Neural progenitor cell (in vitro differentiated cells): ENCODE data around the gene RCSD1. TPM values are rescaled to one million over a fixed set of nuclear protein-coding genes. Genes with fewer than 3 reads are reported as not detected.

Experiments
- DNase-seq: peaks from one replicate; pipeline ENCODE4 v3.0.0-alpha.2; 2016; ENCODE audit warnings: low spot score
- H2AFZ ChIP-seq: fragments of 200-600 bp; sonication (generic); replicated peaks from 2 replicates; pipeline ENCODE4 v1.6.1; 2016; ENCODE audit warnings: antibody characterized with exemption
- H3F3A ChIP-seq: fragments of 200-600 bp; sonication (generic); 2 replicates; pipeline ENCODE4 v1.6.1; 2016; ENCODE audit warnings: antibody characterized with exemption, low read depth
- H3K27ac ChIP-seq: fragments of 200-600 bp; sonication (generic); 2 replicates; pipeline ENCODE4 v1.5.1; 2016; ENCODE audit warnings: mild to moderate bottlenecking
- H3K27me3 ChIP-seq: fragments of 200-600 bp; sonication (generic); 2 replicates; pipeline ENCODE4 v1.6.1; 2016; ENCODE audit warnings: mild to moderate bottlenecking, moderate library complexity
- H3K36me3 ChIP-seq: fragments of 200-600 bp; sonication (generic); 2 replicates; pipeline ENCODE4 v1.5.1; 2016
- H3K4me1 ChIP-seq: fragments of 200-600 bp; sonication (generic); 2 replicates; pipeline ENCODE4 v1.6.1; 2016; ENCODE audit warnings: mixed run types
- H3K4me2 ChIP-seq: fragments of 200-600 bp; sonication (generic); 2 replicates; pipeline ENCODE4 v1.6.1; 2016
- H3K4me3 ChIP-seq: fragments of 200-600 bp; sonication (generic); 2 replicates; pipeline ENCODE4 v1.5.1; 2016
- H3K79me2 ChIP-seq: fragments of 200-600 bp; sonication (generic); 2 replicates; pipeline ENCODE4 v1.6.1; 2016; ENCODE audit warnings: low read depth
- H3K9ac ChIP-seq: fragments of 200-600 bp; sonication (generic); 2 replicates; pipeline ENCODE4 v1.6.1; 2016
- H3K9me3 ChIP-seq: fragments of 200-600 bp; sonication (generic); 2 replicates; pipeline ENCODE4 v1.5.1; 2016; ENCODE audit warnings: low read depth
- H4K20me1 ChIP-seq: fragments of 200-600 bp; sonication (generic); 2 replicates; pipeline ENCODE4 v1.6.1; 2016; ENCODE audit warnings: low read depth
- H3K27ac Mint-ChIP-seq: 3 replicates; pipeline ENCODE4 v1.8.0; 2021; ENCODE audit warnings: mixed read lengths
- H3K27me3 Mint-ChIP-seq: 2 replicates; pipeline ENCODE4 v1.8.0; 2022; ENCODE audit warnings: low read depth, mild to moderate bottlenecking, inconsistent platforms, moderate library complexity, mixed read lengths; ENCODE audit not compliant: insufficient read depth
- H3K36me3 Mint-ChIP-seq: 3 replicates; pipeline ENCODE4 v1.8.0; 2021; ENCODE audit warnings: mixed read lengths
- H3K4me1 Mint-ChIP-seq: 3 replicates; pipeline ENCODE4 v1.8.0; 2021; ENCODE audit warnings: mixed read lengths
- H3K4me3 Mint-ChIP-seq: 3 replicates; pipeline ENCODE4 v1.8.0; 2021; ENCODE audit warnings: mild to moderate bottlenecking, moderate library complexity, mixed read lengths
- H3K9me3 Mint-ChIP-seq: 3 replicates; pipeline ENCODE4 v1.8.0; 2020; ENCODE audit warnings: mixed read lengths
- CTCF ChIP-seq: fragments of 200-600 bp; sonication (generic); IDR thresholded peaks from 2 replicates; pipeline ENCODE4 v1.5.1; 2017; ENCODE audit warnings: antibody characterized with exemption, mild to moderate bottlenecking
- EZH2 ChIP-seq: fragments of 200-600 bp; sonication (generic); IDR thresholded peaks from 2 replicates; pipeline ENCODE4 v1.6.1; 2017; ENCODE audit warnings: antibody characterized with exemption, mild to moderate bottlenecking, moderate library complexity
- EZH2phosphoT487 ChIP-seq: fragments of 200-600 bp; sonication (generic); IDR thresholded peaks from 2 replicates; pipeline ENCODE4 v1.6.1; 2017; ENCODE audit warnings: antibody characterized with exemption
- total RNA-seq: library from RNA; depleted of rRNA; stranded (reverse); fragments of >200 nt; gene quantifications from 2 replicates; pipeline ENCODE4 v1.2.3, GENCODE V29; 2015; ENCODE audit warnings: low replicate concordance

Gene RCSD1
- total RNA-seq, 1 donor from 2014 or later, result 0.06 TPM

GRCh38 chr1:167750641-167751040 is 120.6 kb downstream of the RCSD1 start:
- Histone ChIP-seq H3K4me3 (no peak overlapping the region), H2AFZ (no peak overlapping the region), H3K4me1 (peaks cover 6% of the 10 kb centered on the region), H3F3A (peaks cover 3% of the 10 kb centered on the region), H3K27me3 (no peaks in the 10 kb centered on the region), H3K9me3 (no peaks in the 10 kb centered on the region), H3K79me2 (peaks cover 98% of the 10 kb centered on the region), H3K36me3 (no peaks in the 10 kb centered on the region), H4K20me1 (peaks cover 87% of the 10 kb centered on the region), H3K4me2 (no peak overlapping the region), H3K27ac (no peak overlapping the region), H3K9ac (no peak overlapping the region)
- Mint-ChIP-seq H3K36me3 (no peaks in the 10 kb centered on the region), H3K27ac (no peak overlapping the region), H3K9me3 (no peaks in the 10 kb centered on the region), H3K4me3 (no peak overlapping the region), H3K27me3 (no peaks in the 10 kb centered on the region), H3K4me1 (peaks cover under 1% of the 10 kb centered on the region)
- DNase-seq, result no peak
- TF ChIP-seq EZH2, result no peak
- TF ChIP-seq CTCF, result no peak
- no peak for TF ChIP-seq EZH2phosphoT487

- peaks cover 6% of the 10 kb centered on the region for H3K4me1 ChIP-seq
- no peak overlapping the region for H3K4me3 ChIP-seq
- H4K20me1 ChIP-seq, result peaks cover 87% of the 10 kb centered on the region
- TF ChIP-seq EZH2, result no peak
- TF ChIP-seq CTCF, result no peak
- TF ChIP-seq EZH2phosphoT487, result no peak
- no peaks in the 10 kb centered on the region for H3K36me3 ChIP-seq
- Mint-ChIP-seq H3K9me3 (no peaks in the 10 kb centered on the region), H3K4me3 (no peak overlapping the region), H3K27me3 (no peaks in the 10 kb centered on the region), H3K27ac (no peak overlapping the region), H3K36me3 (no peaks in the 10 kb centered on the region), H3K4me1 (peaks cover 4% of the 10 kb centered on the region)
- peaks cover 4% of the 10 kb centered on the region for H3F3A ChIP-seq
- H3K27me3 ChIP-seq, result no peaks in the 10 kb centered on the region
- no peak for DNase-seq
- peaks cover 98% of the 10 kb centered on the region for H3K79me2 ChIP-seq
- H3K27ac ChIP-seq, result no peak overlapping the region
- no peak overlapping the region for H3K4me2 ChIP-seq
- no peak overlapping the region for H2AFZ ChIP-seq
- H3K9ac ChIP-seq, result no peak overlapping the region
- no peaks in the 10 kb centered on the region for H3K9me3 ChIP-seq
Measured at GRCh38 chr1:167751676-167752075, 121.6 kb downstream of the RCSD1 start.

GRCh38 chr1:167752219-167752985 is 122.4 kb downstream of the RCSD1 start:
- no peak overlapping the region for H3K9ac ChIP-seq
- H3K9me3 Mint-ChIP-seq, result no peaks in the 10 kb centered on the region
- H3K4me2 ChIP-seq, result no peak overlapping the region
- H3K36me3 Mint-ChIP-seq, result no peaks in the 10 kb centered on the region
- H3K79me2 ChIP-seq, result peaks cover 96% of the 10 kb centered on the region
- no peak for DNase-seq
- H3K27ac Mint-ChIP-seq, result no peak overlapping the region
- H3K27me3 Mint-ChIP-seq, result no peaks in the 10 kb centered on the region
- peaks cover 86% of the 10 kb centered on the region for H4K20me1 ChIP-seq
- no peak overlapping the region for H3K27ac ChIP-seq
- no peak overlapping the region for H3K4me3 ChIP-seq
- no peaks in the 10 kb centered on the region for H3K36me3 ChIP-seq
- H3K9me3 ChIP-seq, result no peaks in the 10 kb centered on the region
- no peaks in the 10 kb centered on the region for H3K27me3 ChIP-seq
- peaks cover 4% of the 10 kb centered on the region for H3F3A ChIP-seq
- peaks cover 4% of the 10 kb centered on the region for H3K4me1 Mint-ChIP-seq
- H3K4me1 ChIP-seq, result peaks cover 6% of the 10 kb centered on the region
- H3K4me3 Mint-ChIP-seq, result no peak overlapping the region
- TF ChIP-seq EZH2phosphoT487, result no peak
- no peak for TF ChIP-seq EZH2
- no peak for TF ChIP-seq CTCF
- H2AFZ ChIP-seq, result no peak overlapping the region
